GM10847 (cell line): ENCODE results near the gene PBX3.

Experiments
- POLR2A ChIP-seq: IDR thresholded peaks from 2 replicates; pipeline ENCODE4 v1.6.1; 2011; ENCODE audit not compliant: insufficient read length; ENCODE audit errors: extremely low read depth

The PBX3 gene

GRCh38 chr9:125915606-125916005 is 168.4 kb downstream of the PBX3 start:
- no peak for TF ChIP-seq POLR2A

GRCh38 chr9:125919565-125919964 is 172.4 kb downstream of the PBX3 start:
- TF ChIP-seq POLR2A, result no peak

- no peak for TF ChIP-seq POLR2A
Measured at GRCh38 chr9:125920402-125920801, 173.2 kb downstream of the PBX3 start.

- no peak for TF ChIP-seq POLR2A
Measured at GRCh38 chr9:125922854-125923253, 175.7 kb downstream of the PBX3 start.

- no peak for TF ChIP-seq POLR2A
Measured at GRCh38 chr9:125924351-125924750, 177.2 kb downstream of the PBX3 start.

- TF ChIP-seq POLR2A, result no peak
Measured at GRCh38 chr9:125926936-125927335, 179.8 kb downstream of the PBX3 start.

GRCh38 chr9:125929846-125930245 is 182.7 kb downstream of the PBX3 start:
- no peak for TF ChIP-seq POLR2A

GRCh38 chr9:125931211-125931610 is 184.0 kb downstream of the PBX3 start:
- TF ChIP-seq POLR2A, result no peak

GRCh38 chr9:125932012-125932411 is 184.8 kb downstream of the PBX3 start:
- no peak for TF ChIP-seq POLR2A

- TF ChIP-seq POLR2A, result no peak
Measured at GRCh38 chr9:125932746-125933455, 185.7 kb downstream of the PBX3 start.

GRCh38 chr9:125942125-125942524 is 195.0 kb downstream of the PBX3 start:
- TF ChIP-seq POLR2A, result no peak

- TF ChIP-seq POLR2A, result no peak
Measured at GRCh38 chr9:125943831-125944230, 196.7 kb downstream of the PBX3 start.

GRCh38 chr9:125946397-125946796 is 199.2 kb downstream of the PBX3 start:
- no peak for TF ChIP-seq POLR2A

- no peak for TF ChIP-seq POLR2A
Measured at GRCh38 chr9:125948887-125949596, 201.9 kb downstream of the PBX3 start.

GRCh38 chr9:125949703-125950460 is 202.7 kb downstream of the PBX3 start:
- TF ChIP-seq POLR2A, result no peak

GRCh38 chr9:125950880-125951471 is 203.8 kb downstream of the PBX3 start:
- no peak for TF ChIP-seq POLR2A

GRCh38 chr9:125953314-125954019 is 206.3 kb downstream of the PBX3 start:
- no peak for TF ChIP-seq POLR2A
